ENCODE measurements around the gene CEP170B.

The CEP170B gene

DNA sequence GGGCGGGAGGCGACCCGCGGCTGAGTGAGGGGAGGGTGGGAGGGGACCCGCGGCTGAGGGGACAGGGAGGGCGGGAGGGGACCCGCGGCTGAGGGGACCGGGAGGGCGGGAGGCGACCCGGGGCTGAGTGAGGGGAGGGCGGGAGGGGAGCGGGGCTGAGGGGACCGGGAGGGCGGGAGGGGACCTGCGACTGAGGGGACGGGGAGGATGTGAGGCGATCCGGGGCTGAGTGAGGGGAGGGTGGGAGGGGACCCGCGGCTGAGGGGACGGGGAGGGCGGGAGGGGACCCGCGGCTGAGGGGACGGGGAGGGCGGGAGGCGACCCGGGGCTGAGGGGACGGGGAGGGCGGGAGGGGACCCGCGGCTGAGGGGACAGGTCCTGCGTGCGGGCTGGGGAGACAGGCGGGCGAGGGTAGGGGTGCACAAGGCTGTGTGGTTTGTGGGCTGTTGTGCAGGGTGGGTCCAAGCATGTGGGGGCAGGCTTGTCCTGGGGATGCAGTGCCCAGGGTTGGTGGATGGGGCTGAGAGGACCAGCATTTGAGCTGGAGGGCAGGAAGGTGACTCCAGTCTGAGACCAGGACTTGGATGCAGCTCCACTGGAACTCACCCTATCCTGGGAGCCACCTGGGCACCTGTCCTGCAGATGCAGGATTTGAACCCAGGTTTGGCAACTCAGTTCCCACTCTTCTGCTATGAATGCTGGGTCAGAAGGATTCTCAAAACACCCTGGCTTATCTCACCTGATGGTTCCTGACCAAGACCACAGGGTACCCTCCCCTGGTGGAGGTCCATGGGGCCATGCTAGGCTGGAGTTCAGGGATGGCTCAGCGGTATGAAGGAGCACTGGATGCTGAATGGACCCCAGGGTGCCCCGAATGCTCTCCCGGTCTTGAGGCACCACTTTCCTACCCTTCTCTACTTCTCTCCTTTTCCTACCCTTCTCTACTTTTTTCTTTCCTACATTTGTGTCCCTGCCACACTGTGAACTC, 69.0 kb downstream of the CEP170B start:
- TF ChIP-seq, protein P1, sequence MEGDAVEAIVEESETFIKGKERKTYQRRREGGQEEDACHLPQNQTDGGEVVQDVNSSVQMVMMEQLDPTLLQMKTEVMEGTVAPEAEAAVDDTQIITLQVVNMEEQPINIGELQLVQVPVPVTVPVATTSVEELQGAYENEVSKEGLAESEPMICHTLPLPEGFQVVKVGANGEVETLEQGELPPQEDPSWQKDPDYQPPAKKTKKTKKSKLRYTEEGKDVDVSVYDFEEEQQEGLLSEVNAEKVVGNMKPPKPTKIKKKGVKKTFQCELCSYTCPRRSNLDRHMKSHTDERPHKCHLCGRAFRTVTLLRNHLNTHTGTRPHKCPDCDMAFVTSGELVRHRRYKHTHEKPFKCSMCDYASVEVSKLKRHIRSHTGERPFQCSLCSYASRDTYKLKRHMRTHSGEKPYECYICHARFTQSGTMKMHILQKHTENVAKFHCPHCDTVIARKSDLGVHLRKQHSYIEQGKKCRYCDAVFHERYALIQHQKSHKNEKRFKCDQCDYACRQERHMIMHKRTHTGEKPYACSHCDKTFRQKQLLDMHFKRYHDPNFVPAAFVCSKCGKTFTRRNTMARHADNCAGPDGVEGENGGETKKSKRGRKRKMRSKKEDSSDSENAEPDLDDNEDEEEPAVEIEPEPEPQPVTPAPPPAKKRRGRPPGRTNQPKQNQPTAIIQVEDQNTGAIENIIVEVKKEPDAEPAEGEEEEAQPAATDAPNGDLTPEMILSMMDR (IDR thresholded peaks at IDR 0.05; ENCODE audit: low read depth, low read length, poor library complexity, severe bottlenecking) = no peak
- TF ChIP-seq EZH2phosphoT487 (IDR thresholded peaks at IDR 0.05; ENCODE audit: borderline replicate concordance, low read length) = no peak
- Histone ChIP-seq H3K27ac (ENCODE audit: low read depth, low read length) (no peak overlapping the region), H3F3A (ENCODE audit: control insufficient read depth, insufficient read depth) (peaks cover 4% of the 10 kb centered on the region; the same call in 1 of the 2 replicates), H3K9me2 (replicated peaks; ENCODE audit: control insufficient read depth, low read length) (no peaks in the 10 kb centered on the region), H3K4me3 (ENCODE audit: low read length) (peak overlapping the region; percentile 52), H3K79me2 (ENCODE audit: control insufficient read depth, low read length) (no peaks in the 10 kb centered on the region), H3K27me3 (ENCODE audit: control insufficient read depth, low read length) (peaks cover 21% of the 10 kb centered on the region), H3K9me3 (ENCODE audit: control insufficient read depth, insufficient read depth, low read length) (no peaks in the 10 kb centered on the region), H3K36me3 (ENCODE audit: control insufficient read depth, low read length) (no peaks in the 10 kb centered on the region), H3K4me2 (ENCODE audit: low read length) (peak overlapping the region; percentile 49; the same call in 1 of the 2 replicates), H3K4me1 (ENCODE audit: control insufficient read depth, low read length) (peaks cover 7% of the 10 kb centered on the region; the same call in 1 of the 2 replicates), H4K20me1 (ENCODE audit: control insufficient read depth, insufficient read depth, low read depth, low read length) (no peaks in the 10 kb centered on the region)

DNA sequence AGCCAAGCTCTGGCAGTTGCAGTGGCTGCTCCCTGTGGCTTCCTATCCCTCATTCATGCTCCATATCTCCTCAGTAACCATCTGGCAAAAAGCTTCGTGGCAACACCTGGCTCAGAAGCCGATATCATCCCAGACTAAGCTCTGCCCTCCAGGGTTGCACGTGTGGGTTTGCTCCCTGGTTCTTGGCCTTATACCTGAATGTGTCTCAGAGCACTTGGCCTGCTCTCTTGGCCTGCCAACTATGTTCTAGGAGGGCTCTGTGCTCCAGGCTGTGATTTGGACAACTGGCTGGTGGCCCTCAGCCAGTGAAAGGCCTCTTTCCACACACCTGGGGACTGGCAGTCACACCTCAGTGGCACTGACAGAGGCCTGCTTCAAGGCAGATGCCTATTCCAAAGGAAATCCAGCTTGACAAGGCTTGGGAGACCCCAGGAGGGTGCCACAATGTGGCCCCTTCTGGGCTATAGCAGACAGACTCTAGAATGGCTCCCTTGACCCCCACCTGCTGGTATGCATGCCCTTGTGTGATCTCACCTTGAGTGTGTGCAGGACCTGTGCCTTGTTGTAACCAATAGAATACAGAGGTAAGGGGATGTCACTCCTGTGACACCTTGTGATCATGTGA, 70.1 kb downstream of the CEP170B start:
- no peaks in the 10 kb centered on the region for H3K36me3 ChIP-seq (ENCODE audit: control insufficient read depth, low read length)
- no peaks in the 10 kb centered on the region for H4K20me1 ChIP-seq (ENCODE audit: control insufficient read depth, insufficient read depth, low read depth, low read length)
- no peak overlapping the region for H3K4me3 ChIP-seq (ENCODE audit: low read length)
- no peak overlapping the region for H3K27ac ChIP-seq (ENCODE audit: low read depth, low read length)
- no peaks in the 10 kb centered on the region for H3K9me3 ChIP-seq (ENCODE audit: control insufficient read depth, insufficient read depth, low read length)
- H3K27me3 ChIP-seq (ENCODE audit: control insufficient read depth, low read length) = peaks cover 32% of the 10 kb centered on the region
- no peaks in the 10 kb centered on the region for H3K79me2 ChIP-seq (ENCODE audit: control insufficient read depth, low read length)
- H3K9me2 ChIP-seq (replicated peaks; ENCODE audit: control insufficient read depth, low read length) = no peaks in the 10 kb centered on the region
- H3F3A ChIP-seq (ENCODE audit: control insufficient read depth, insufficient read depth) = peaks cover 3% of the 10 kb centered on the region; the same call in 1 of the 2 replicates
- H3K4me2 ChIP-seq (ENCODE audit: low read length) = no peak overlapping the region
- H3K4me1 ChIP-seq (ENCODE audit: control insufficient read depth, low read length) = peaks cover 7% of the 10 kb centered on the region; the same call in 1 of the 2 replicates
- no peak for TF ChIP-seq EZH2phosphoT487 (IDR thresholded peaks at IDR 0.05; ENCODE audit: borderline replicate concordance, low read length)
- TF ChIP-seq, protein P1 (IDR thresholded peaks at IDR 0.05; ENCODE audit: low read depth, low read length, poor library complexity, severe bottlenecking) = peak; percentile 4

DNA sequence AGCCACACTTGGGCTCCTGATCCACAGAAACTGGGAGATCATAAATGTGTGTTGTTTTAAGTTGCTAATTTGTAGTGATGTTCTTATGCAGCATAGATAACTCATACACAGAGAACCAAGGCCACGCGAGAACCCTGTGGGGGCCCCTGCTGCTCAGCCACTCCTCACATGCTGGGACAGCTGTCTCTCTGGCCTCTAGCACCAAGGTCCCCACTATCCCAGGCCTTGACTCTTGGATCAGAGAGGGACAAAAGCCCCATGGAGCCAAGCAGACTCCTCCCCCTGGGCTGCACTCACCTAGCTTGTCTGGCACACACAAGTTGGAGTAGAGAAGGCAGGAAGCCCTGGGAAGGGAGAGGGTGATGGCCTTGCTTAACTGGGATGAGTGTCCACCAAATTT, 70.9 kb downstream of the CEP170B start:
- no peaks in the 10 kb centered on the region; the same call in 1 of the 2 replicates for H4K20me1 ChIP-seq (ENCODE audit: control insufficient read depth, insufficient read depth, low read depth, low read length)
- H3K4me3 ChIP-seq (ENCODE audit: low read length) = no peak overlapping the region
- no peaks in the 10 kb centered on the region for H3K9me3 ChIP-seq (ENCODE audit: control insufficient read depth, insufficient read depth, low read length)
- H3K27me3 ChIP-seq (ENCODE audit: control insufficient read depth, low read length) = peaks cover 38% of the 10 kb centered on the region
- TF ChIP-seq EZH2phosphoT487 (IDR thresholded peaks at IDR 0.05; ENCODE audit: borderline replicate concordance, low read length) = no peak
- TF ChIP-seq, protein P1 (IDR thresholded peaks at IDR 0.05; ENCODE audit: low read depth, low read length, poor library complexity, severe bottlenecking) = no peak
- H3K4me1 ChIP-seq (ENCODE audit: control insufficient read depth, low read length) = peaks cover 7% of the 10 kb centered on the region; the same call in 1 of the 2 replicates
- no peaks in the 10 kb centered on the region for H3K36me3 ChIP-seq (ENCODE audit: control insufficient read depth, low read length)
- no peaks in the 10 kb centered on the region for H3F3A ChIP-seq (ENCODE audit: control insufficient read depth, insufficient read depth)
- no peak overlapping the region for H3K4me2 ChIP-seq (ENCODE audit: low read length)
- H3K9me2 ChIP-seq (replicated peaks; ENCODE audit: control insufficient read depth, low read length) = no peaks in the 10 kb centered on the region
- no peaks in the 10 kb centered on the region for H3K79me2 ChIP-seq (ENCODE audit: control insufficient read depth, low read length)
- H3K27ac ChIP-seq (ENCODE audit: low read depth, low read length) = no peak overlapping the region
